Measurements from ENCODE around the gene SLCO1B1.

- TF ChIP-seq EZH2 (IDR thresholded peaks at IDR 0.05; ENCODE audit: low read length, missing control alignments), result no peak
- TF ChIP-seq CTCF (conservative IDR thresholded peaks at IDR 0.05 in 1 of 2, IDR thresholded peaks at IDR 0.05 in 1 of 2; ENCODE audit: low read depth in 1 of 2, low read length in 2 of 2), result peak; percentile 75 to 83
Measured at GRCh38 chr12:21169878-21170472, 39.0 kb downstream of the SLCO1B1 start.
